Trophoblast cell (in vitro differentiated cells and primary cell): ENCODE data around the gene SND1.

ENCODE experiments used
- DNase-seq, 2 donors: peaks; one replicate each; pipeline ENCODE4 v3.0.0-alpha.2; 2016
- H2AFZ ChIP-seq: 2 replicates; pipeline ENCODE4 v1.6.1; 2013; ENCODE audit warnings: low read length, moderate library complexity, mild to moderate bottlenecking; ENCODE audit not compliant: insufficient read depth, poor library complexity
- H2AK5ac ChIP-seq: 2 replicates; pipeline ENCODE4 v1.6.1; 2013; ENCODE audit warnings: mild to moderate bottlenecking, low read length
- H2BK120ac ChIP-seq: 2 replicates; pipeline ENCODE4 v1.6.1; 2013; ENCODE audit warnings: low read length, mild to moderate bottlenecking, moderate library complexity; ENCODE audit not compliant: insufficient read depth, poor library complexity
- H2BK12ac ChIP-seq: 2 replicates; pipeline ENCODE4 v1.6.1; 2013; ENCODE audit warnings: mild to moderate bottlenecking, low read length, moderate library complexity
- H2BK5ac ChIP-seq: 2 replicates; pipeline ENCODE4 v1.6.1; 2013; ENCODE audit warnings: low read length, low read depth, moderate library complexity, mild to moderate bottlenecking; ENCODE audit not compliant: poor library complexity
- H3K14ac ChIP-seq: 2 replicates; pipeline ENCODE4 v1.6.1; 2013; ENCODE audit warnings: mild to moderate bottlenecking, low read length
- H3K18ac ChIP-seq: 2 replicates; pipeline ENCODE4 v1.6.1; 2013; ENCODE audit warnings: mild to moderate bottlenecking, low read length
- H3K23ac ChIP-seq: 2 replicates; pipeline ENCODE4 v1.6.1; 2013; ENCODE audit warnings: low read length
- H3K27ac ChIP-seq: 2 replicates; pipeline ENCODE4 v1.5.1; 2013; ENCODE audit warnings: low read depth, mild to moderate bottlenecking, inconsistent platforms, low read length, moderate library complexity
- H3K27me3 ChIP-seq: 2 replicates; pipeline ENCODE4 v1.6.1; 2013; ENCODE audit warnings: inconsistent platforms, mild to moderate bottlenecking, low read length, moderate library complexity; ENCODE audit not compliant: insufficient read depth
- H3K36me3 ChIP-seq, 2 experiments: 1 replicate in 1 of 2; 2 replicates in 1 of 2; pipeline ENCODE4 v1.6.1; 2013; ENCODE audit warnings: low read length in 2 of 2, mild to moderate bottlenecking in 2 of 2, moderate library complexity in 1 of 2; ENCODE audit not compliant: insufficient read depth in 2 of 2, control insufficient read depth in 1 of 2
- H3K4ac ChIP-seq: 2 replicates; pipeline ENCODE4 v1.6.1; 2013; ENCODE audit warnings: low read depth, mild to moderate bottlenecking, low read length, moderate library complexity
- H3K4me1 ChIP-seq, 2 experiments: 1 replicate in 1 of 2; 2 replicates in 1 of 2; pipeline ENCODE4 v1.6.1; 2013; ENCODE audit warnings: low read length in 2 of 2, mild to moderate bottlenecking in 2 of 2, moderate library complexity in 1 of 2; ENCODE audit not compliant: insufficient read depth in 2 of 2, control insufficient read depth in 1 of 2
- H3K4me2 ChIP-seq: 2 replicates; pipeline ENCODE4 v1.6.1; 2013; ENCODE audit warnings: inconsistent platforms, mild to moderate bottlenecking, low read length, moderate library complexity
- H3K4me3 ChIP-seq: 2 replicates; pipeline ENCODE4 v1.5.1; 2013; ENCODE audit warnings: mild to moderate bottlenecking, low read depth, low read length, inconsistent platforms
- H3K79me1 ChIP-seq: one replicate; pipeline ENCODE4 v1.6.1; 2013; ENCODE audit warnings: low read length
- H3K79me2 ChIP-seq: 2 replicates; pipeline ENCODE4 v1.6.1; 2013; ENCODE audit warnings: low read length, mild to moderate bottlenecking; ENCODE audit not compliant: control insufficient read depth, insufficient read depth, poor library complexity
- H3K9ac ChIP-seq: 2 replicates; pipeline ENCODE4 v1.6.1; 2013; ENCODE audit warnings: mild to moderate bottlenecking, low read length
- H3K9me3 ChIP-seq: 2 replicates; pipeline ENCODE4 v1.6.1; 2013; ENCODE audit warnings: low read depth, mild to moderate bottlenecking, control low read depth, inconsistent platforms, low read length; ENCODE audit not compliant: insufficient read depth
- H4K12ac ChIP-seq: 2 replicates; pipeline ENCODE4 v1.6.1; 2013; ENCODE audit warnings: low read depth, mild to moderate bottlenecking, low read length, moderate library complexity
- H4K8ac ChIP-seq: 2 replicates; pipeline ENCODE4 v1.6.1; 2013; ENCODE audit warnings: low read depth, mild to moderate bottlenecking, low read length, moderate library complexity
- H4K91ac ChIP-seq: one replicate; pipeline ENCODE4 v1.6.1; 2013; ENCODE audit warnings: low read depth, mild to moderate bottlenecking, low read length, moderate library complexity
- WGBS: extraction: QIAGEN DNeasy Blood & Tissue Kit; methylation state at CpG from one replicate; pipeline ENCODE4 v1.1.7; 2013; ENCODE audit warnings: missing lambda C conversion rate; ENCODE audit not compliant: insufficient read length, insufficient coverage; ENCODE audit errors: extremely low coverage; 5-methylcytosine and 5-hydroxymethylcytosine counted together

The SND1 gene

GRCh38 chr7:127882313-127882920, 230.4 kb downstream of the SND1 start:
- H4K91ac ChIP-seq = no peak overlapping the region
- no peak overlapping the region for H2BK120ac ChIP-seq
- no peak overlapping the region for H3K4me3 ChIP-seq
- H3K79me2 ChIP-seq = peaks cover 2% of the 10 kb centered on the region
- no peak overlapping the region for H4K12ac ChIP-seq
- no peak overlapping the region for H2BK12ac ChIP-seq
- H2AK5ac ChIP-seq = no peak overlapping the region
- peaks cover 17 to 29% of the 10 kb centered on the region in 2 experiments for H3K4me1 ChIP-seq
- peaks cover 3% of the 10 kb centered on the region for H3K79me1 ChIP-seq
- no peaks in the 10 kb centered on the region for H3K36me3 ChIP-seq
- no peak overlapping the region for H3K18ac ChIP-seq
- H3K4me2 ChIP-seq = no peak overlapping the region
- H3K14ac ChIP-seq = no peak overlapping the region
- WGBS = no CpG with 5 or more reads among the region's 3 CpGs
- H3K27ac ChIP-seq = no peak overlapping the region
- H4K8ac ChIP-seq = no peak overlapping the region
- no peak overlapping the region for H2AFZ ChIP-seq
- no peaks in the 10 kb centered on the region for H3K9me3 ChIP-seq
- DNase-seq = no peak
- no peak overlapping the region for H3K9ac ChIP-seq
- no peak overlapping the region for H3K4ac ChIP-seq
- no peak overlapping the region for H2BK5ac ChIP-seq
- H3K27me3 ChIP-seq = no peaks in the 10 kb centered on the region
- H3K23ac ChIP-seq = no peak overlapping the region

- H2AFZ ChIP-seq = no peak overlapping the region
- H3K4me3 ChIP-seq = no peak overlapping the region
- peak overlapping the region; percentile 12 for H3K4ac ChIP-seq
- H2AK5ac ChIP-seq = no peak overlapping the region
- peaks cover 2% of the 10 kb centered on the region for H3K79me2 ChIP-seq
- H3K4me1 ChIP-seq = peaks cover 17 to 34% of the 10 kb centered on the region in 2 experiments
- no peak overlapping the region for H2BK12ac ChIP-seq
- H3K27ac ChIP-seq = no peak overlapping the region
- no peaks in the 10 kb centered on the region for H3K9me3 ChIP-seq
- no peak overlapping the region for H3K14ac ChIP-seq
- no peak overlapping the region for H4K91ac ChIP-seq
- H3K9ac ChIP-seq = no peak overlapping the region
- no peak overlapping the region for H3K4me2 ChIP-seq
- no peak overlapping the region for H2BK120ac ChIP-seq
- H3K79me1 ChIP-seq = peaks cover 3% of the 10 kb centered on the region
- no peak overlapping the region for H3K18ac ChIP-seq
- H2BK5ac ChIP-seq = no peak overlapping the region
- no peaks in the 10 kb centered on the region for H3K27me3 ChIP-seq
- no peak overlapping the region for H3K23ac ChIP-seq
- H3K36me3 ChIP-seq = no peaks in the 10 kb centered on the region
- H4K8ac ChIP-seq = no peak overlapping the region
- no CpG with 5 or more reads among the region's 3 CpGs for WGBS
- no peak overlapping the region for H4K12ac ChIP-seq
- no peak for DNase-seq
Observed at GRCh38 chr7:127884066-127884559, 232.1 kb downstream of the SND1 start.

- Histone ChIP-seq H3K9me3 (no peaks in the 10 kb centered on the region), H3K4ac (no peak overlapping the region), H3K36me3 (no peaks in the 10 kb centered on the region), H4K12ac (no peak overlapping the region), H3K79me1 (peaks cover 3% of the 10 kb centered on the region), H3K14ac (no peak overlapping the region), H3K9ac (no peak overlapping the region), H2AK5ac (no peak overlapping the region), H3K18ac (no peak overlapping the region), H4K91ac (no peak overlapping the region), H3K27me3 (no peaks in the 10 kb centered on the region), H2BK5ac (no peak overlapping the region), H2BK120ac (no peak overlapping the region), H3K4me1 (peaks cover 17 to 30% of the 10 kb centered on the region in 2 experiments), H4K8ac (no peak overlapping the region), H2BK12ac (no peak overlapping the region), H3K23ac (no peak overlapping the region), H3K27ac (no peak overlapping the region), H3K4me3 (no peak overlapping the region), H3K79me2 (peaks cover 2% of the 10 kb centered on the region), H3K4me2 (no peak overlapping the region), H2AFZ (no peak overlapping the region)
- no peak for DNase-seq
- WGBS = no CpG with 5 or more reads among the region's 3 CpGs
Observed at GRCh38 chr7:127885222-127885772, 233.3 kb downstream of the SND1 start.

GRCh38 chr7:127885843-127886242, 233.8 kb downstream of the SND1 start:
- Histone ChIP-seq H2BK120ac (no peak overlapping the region), H3K4me2 (no peak overlapping the region), H3K27me3 (no peaks in the 10 kb centered on the region), H3K18ac (no peak overlapping the region), H3K9me3 (no peaks in the 10 kb centered on the region), H2BK5ac (no peak overlapping the region), H3K79me2 (peaks cover 2% of the 10 kb centered on the region), H2BK12ac (no peak overlapping the region), H3K4ac (no peak overlapping the region), H3K36me3 (no peaks in the 10 kb centered on the region), H3K27ac (no peak overlapping the region), H3K79me1 (peaks cover 3% of the 10 kb centered on the region), H2AK5ac (no peak overlapping the region), H3K4me1 (peaks cover 17 to 30% of the 10 kb centered on the region in 2 experiments), H3K14ac (no peak overlapping the region), H2AFZ (no peak overlapping the region), H3K9ac (no peak overlapping the region), H4K8ac (no peak overlapping the region), H4K91ac (no peak overlapping the region), H4K12ac (no peak overlapping the region), H3K4me3 (no peak overlapping the region), H3K23ac (no peak overlapping the region)
- peak; percentile 42 to 66 for DNase-seq
- no CpG with 5 or more reads among the region's 4 CpGs for WGBS
